Measurements from ENCODE around the gene PHACTR3.

The PHACTR3 gene

DNA sequence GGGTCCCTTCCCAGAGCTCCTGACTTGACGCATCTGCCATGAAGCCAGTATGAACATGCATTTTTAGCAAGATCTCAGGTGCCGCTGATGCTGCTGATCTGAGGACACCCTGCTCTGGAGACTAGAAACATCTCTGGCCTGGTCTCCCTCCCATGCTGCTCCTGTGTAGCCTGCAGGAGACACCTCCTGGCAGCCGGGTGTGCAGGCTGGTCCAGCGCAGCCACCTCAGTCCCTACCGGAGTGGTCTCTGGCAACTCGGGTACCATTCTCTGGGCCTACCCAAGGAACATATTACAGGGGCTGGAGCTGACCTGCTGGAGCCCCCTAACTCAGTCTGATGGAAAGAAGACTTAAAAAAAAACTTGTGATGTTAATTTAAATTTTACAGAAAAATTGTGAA, 20.1 kb downstream of the PHACTR3 start:
- no peak for DNase-seq

DNA sequence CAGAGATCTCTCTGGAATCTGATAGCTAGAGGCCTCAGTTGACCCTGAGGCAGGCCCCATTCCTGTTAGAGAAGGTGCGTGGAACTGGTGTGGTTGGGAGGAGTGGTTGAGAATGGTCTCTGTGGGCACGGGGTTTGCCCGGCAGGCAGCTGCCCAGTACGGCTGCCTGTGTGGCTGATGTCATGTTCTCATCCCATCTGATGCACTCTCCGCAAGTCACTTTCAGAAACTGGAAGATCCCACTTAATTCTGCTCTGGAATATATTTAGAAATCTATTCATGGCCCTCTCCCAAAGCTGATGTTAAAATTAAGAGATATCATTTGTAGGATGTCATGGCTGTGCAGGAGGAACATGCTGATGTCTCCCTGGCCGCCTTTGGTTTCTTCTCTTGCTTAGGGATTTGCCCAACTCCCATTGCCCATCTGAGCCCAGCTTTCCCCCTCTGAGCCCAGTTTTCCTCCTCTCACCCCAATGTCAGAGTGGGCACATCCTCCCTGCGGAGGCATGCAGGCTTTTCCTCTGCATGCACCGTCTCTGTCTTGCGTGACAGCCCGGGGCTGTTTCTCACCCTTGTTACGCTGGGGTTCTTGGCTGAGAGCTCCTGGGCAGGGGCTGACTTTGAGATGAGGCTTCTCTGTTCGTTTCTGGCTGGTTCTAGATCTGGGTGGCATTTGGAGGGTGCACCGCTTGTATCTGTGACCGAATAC, 21.0 kb downstream of the PHACTR3 start:
- DNase-seq = no peak

DNA sequence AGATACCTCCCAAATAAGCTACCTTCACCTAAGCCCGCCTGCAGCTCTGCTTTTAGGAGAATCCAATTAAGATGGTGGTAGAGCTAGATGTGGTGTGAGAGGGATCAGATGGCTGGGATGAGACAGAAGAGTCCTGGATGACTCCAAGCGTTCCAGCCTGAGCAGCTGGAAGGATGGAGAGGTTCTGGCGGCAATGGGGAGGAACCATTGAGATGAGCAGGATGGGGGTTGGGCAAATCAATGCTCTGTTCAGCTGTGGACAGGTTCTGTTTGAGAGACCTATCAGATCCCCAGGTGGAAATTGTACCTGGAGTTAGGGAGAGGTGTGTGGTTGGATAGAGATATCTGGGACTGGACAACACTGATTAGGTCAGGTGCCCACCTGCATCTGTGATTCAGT, 23.0 kb downstream of the PHACTR3 start:
- no peak for DNase-seq

DNA sequence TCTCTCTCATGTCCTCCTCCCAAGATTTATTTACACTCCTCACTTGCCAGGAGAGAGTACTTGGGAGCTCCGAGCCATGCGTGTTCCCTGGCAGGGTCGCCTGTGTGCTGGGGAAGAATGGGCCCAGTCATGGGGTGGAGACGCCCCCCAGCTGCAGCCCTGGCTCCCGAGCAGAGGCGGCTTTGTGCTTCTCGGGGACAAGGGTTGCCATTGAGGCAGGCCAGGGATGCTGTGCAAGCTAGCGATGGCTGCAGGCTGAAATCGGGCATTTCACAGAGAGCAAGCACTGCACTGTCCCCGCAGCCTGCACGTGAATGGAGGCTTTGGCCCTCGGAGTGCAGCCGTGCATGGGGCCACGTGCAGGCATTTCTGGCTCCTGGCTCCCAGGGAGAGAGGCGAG, 23.8 kb downstream of the PHACTR3 start:
- DNase-seq = no peak

DNA sequence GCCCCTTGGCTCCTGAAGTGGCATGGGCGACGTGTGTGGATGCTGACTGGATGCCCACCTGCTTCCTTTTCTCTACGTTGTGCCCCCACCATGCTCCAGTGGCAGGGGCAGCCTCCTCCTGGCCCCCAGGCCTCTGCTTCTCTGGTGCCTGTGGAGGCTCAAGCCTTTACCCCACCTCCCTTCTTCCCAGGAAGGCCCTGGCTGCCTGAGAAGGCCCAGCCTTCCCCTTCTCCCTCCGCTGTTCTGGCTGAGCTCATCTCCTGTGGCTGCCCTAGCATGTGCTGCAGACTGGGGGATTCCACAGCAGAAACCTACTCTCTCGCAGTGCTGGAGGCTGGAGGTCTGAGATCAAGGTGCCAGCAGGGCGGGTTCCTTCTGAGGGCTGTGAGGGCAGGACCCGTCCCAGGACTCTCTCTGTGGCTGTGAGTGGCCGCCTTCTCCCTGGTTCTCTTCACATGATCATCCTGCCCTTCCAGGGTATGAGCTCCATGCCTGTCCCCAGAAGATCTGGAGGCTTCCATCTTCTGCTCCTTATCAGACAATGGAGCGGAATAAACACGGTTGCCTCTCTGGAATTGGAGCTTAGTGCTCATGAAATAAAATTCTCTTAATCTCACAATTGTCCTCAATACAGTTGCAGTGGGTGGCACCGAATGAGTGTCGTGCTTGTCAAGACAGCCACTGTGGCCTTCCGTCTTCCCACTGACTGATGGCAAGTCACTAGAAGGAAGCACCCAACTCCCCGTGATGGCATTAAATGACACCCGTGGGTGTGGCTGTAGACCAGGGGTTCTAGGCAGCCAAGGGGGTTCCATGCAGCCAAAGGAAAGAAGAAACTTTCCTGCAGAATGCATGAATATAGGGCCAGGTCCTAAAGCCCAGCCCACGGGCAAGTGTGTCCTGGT, 25.1 kb downstream of the PHACTR3 start:
- no peak for DNase-seq

DNA sequence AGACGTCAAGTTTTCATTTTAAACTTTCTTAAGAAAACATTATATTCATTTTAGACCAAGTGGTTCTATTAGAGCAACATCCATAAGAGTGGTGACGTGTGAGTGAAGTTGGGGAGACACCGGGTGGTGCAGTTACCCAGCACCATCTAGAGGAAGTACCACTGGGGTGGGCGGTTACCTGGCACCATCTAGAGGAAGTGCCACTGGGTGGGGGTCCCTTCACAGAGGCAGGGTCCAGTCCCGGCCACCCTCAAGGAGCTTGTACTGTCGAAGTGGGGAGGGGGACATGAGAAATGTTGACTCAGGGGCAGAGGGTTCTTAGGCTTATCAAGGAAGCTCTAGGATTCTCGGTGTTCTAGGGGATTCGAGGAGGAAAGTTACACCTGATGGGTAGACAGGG, 26.2 kb downstream of the PHACTR3 start:
- no peak for DNase-seq

DNA sequence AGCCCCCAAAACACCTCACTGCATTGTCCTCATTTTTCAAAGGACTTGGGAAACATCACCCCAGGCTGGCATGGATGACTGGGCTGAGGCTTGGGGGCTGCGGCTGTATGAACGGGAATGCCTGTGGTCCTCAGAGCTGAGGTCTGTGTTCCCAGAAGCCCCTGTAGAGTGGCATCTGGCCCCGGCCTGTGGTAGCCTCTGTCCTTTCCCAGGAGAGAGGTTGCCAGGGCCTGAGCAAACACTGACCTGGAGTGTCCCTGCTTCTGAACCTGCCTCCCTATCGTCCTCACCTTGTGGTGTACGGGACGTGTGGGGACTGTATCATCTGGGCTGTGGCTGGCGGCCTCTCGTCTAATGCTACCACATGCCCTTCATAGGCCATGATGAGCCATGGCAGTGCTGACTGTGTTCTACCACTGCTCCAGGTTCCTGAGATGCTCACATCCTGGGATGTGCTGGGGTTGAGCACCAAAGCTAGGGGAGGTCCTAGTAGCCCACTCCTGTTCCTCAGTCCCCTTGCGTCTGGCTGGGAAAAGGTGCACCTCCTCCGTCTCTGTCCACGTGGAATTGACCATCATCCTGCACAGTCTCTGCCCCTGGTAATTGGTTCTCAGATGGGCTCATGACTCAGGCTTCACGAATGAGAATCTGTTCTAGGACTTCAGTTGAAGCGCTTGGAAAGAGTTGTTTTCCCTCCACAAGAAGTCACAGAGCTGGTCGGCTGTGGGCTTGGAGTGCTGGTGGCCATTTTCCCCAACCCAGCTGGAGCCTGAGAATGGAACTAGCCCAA, 27.6 kb downstream of the PHACTR3 start:
- DNase-seq = no peak

DNA sequence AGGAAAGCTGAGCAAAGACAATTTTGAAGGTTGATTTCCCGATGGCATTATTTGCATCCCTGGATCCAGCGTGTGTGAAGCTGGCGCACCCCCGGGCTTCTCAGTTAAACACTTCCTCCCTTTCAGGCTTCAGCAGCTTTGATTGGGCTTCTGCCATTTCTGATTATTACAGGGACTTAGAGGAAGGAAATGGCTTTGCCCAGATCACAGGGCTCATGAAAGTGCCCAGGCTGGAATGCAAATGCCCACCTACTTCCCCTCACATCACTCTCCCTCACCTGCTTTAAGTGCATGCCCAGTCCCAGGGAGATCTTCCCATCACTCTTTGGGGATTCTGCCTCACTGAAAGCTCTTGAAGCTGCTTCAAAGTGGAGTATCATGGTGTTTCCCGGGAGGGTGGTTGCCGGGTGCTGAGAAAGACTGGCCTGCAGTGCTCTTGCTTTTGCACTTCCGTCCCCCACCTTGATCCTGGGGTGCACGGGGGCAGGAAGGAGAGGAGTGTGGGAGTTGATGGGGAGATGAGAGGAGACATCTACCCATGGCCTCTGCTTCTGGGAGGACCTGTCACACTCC, 28.3 kb downstream of the PHACTR3 start:
- no peak for DNase-seq

DNA sequence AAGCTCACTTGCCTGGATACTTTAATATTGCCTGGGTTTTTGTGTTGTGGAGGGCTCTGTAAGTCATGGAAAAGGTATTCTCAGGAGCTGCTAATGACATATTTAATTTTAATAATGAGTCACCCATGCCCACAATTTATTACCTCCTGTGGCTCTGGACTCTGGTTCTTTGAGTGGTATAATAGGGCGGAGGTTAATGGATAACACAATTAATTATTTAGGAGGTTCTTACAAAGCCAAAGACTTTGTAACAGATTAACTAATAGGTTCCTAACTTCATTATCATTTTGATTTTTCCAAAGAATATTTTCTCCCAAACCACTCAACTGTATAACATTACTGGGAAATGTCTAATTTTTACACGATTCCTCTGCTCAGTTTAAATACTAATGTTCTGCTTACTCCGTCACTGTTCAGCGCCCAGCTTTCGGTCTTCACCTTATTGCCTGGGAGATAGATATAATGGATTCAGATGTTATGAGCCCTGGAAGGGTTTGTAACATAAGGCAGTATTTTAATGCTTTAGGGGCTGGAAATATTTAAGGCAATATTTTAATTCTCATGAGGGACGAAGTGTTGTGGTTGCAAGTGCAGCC, 29.4 kb downstream of the PHACTR3 start:
- DNase-seq = no peak

DNA sequence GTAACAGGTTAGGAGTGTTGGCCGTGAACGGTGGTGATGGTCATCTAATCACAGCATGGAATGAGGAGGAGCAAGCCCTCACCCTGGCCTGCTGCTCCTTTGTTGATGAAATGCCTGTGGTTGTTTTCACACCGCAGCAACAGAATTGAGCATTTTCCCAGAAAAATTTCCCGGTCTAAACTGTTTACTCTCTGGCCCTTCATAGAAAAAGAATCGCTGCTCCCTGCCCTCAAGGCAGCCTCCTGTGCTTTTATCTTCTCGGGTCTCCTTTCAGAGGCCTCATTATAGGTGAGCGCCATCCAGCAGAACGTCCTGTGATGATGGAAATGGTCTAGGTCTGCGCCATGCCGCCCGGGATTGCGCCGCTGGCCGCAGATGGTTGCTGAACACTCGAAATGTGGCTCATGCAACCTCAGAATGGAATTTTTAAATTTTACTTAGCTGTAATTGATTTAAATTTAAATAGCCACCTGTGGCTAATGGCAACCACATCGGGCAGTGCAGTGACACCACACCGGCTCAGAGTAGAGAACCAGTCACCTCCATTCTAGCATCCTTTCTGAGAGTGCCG, 30.2 kb downstream of the PHACTR3 start:
- DNase-seq = no peak

DNA sequence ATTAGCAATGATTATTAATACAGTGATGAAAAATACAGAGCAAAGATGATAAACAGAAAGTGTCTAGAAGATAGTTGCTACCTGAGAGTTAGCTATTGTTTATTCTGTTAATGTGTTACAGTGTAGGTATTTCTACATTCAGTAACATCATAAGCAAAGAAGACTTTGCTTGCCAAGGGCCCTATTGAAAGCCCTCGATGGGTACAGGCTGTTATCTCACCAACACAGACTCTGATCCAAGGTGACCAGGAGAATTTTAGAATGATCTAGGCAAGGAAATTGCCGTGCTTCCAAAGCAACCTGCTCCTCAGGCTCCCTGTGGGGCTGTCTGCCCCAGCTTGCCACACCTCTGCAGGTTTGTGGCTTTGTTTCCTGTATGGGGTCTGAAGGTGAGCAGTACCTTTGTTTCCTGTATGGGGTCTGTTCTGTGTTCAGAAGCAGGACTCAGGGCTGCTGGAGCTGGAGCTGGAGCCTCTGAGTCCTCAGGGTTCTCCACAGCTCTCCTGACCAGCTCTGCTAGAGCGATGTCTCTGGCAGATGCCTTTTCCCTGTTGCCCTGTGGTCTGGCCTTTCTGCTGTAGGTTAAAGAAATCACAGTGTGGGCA, 32.5 kb downstream of the PHACTR3 start:
- DNase-seq = no peak

DNA sequence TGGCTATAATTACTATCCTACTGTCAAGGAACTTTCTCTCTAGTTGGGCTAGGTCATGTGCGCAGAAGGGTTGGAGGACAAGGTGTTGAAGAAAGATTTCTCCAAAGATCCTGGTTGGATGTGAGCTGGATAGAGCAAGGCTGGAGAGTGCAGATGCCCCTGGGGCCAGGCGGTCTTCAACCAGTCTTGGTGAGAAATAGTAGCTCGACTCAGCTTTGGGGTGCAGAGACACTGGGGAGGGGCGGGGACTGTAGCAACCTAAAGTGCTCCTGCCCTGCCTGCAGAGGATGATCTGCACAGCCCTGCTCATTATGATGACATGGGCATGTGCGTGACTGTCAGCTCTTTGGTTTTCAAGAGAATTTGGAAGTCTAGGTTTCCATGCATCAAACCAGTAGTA, 35.9 kb downstream of the PHACTR3 start:
- DNase-seq = no peak

DNA sequence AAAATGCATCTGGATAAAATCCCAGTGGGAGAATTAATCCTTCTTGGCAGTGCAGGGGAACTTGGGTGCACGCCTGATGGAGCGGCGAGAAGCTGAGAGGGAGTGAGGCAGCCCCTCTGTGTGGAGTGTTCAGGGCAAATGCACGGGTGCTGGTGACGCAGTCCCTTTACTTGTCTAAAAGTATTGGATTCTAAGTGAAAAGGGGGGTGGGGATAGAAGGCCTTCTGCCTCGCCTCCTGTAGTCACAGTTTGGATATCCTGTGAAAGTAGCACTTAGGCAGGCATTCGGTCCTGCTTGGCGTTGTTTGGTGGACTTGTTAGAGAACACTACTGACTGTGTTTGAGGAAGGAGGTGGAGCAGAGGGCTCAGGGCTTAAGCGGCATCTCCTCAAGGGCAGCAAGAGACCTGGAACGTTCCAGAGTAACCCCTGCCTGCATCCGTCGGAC, 39.3 kb downstream of the PHACTR3 start:
- DNase-seq = no peak

DNA sequence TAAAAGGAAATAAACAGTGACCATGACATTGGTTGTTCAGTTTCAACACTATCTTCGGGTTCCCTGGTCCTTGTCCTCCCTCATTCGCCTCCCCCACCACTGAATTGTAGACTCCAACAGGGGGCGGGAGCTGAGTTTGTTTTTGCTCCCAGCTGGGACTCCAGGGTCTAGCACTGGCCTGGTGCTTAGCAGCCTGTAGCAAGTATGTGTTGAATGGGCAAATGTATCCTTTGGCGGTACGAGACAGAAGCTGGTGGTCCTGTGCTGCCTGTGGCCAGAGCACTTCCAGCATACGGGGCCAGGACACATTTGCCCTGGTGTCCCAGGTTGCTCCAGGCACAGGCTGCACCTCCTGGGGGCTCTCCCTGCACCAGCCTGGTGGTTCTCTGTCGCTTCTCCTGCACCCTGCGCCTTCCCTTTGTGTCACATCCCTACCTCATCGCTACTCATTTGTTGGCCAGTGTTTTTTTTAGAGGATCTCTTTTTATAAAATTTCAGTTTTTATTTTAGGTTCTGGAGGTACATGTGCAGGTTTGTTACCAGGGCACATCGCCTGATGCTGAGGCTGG, 40.1 kb downstream of the PHACTR3 start:
- DNase-seq = no peak

DNA sequence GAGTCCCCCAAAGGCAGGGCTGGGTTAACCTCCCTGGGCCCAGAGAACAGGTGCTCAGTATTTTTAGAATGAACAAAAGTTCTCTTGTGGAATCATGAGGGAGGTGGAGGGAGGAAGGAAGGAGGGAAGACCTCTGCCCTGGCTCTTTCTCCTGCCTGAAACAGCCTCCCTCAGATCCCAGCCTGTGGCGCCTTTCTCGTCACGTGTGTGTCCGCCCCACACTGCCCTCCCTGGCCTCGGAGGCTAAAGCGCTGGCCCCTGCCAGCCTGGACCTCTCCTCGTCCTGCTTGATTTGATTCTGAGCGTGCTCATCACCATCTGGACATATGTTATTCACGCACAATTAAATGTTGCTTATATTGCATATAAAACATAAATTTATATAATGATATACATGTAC, 40.9 kb downstream of the PHACTR3 start:
- DNase-seq = no peak

DNA sequence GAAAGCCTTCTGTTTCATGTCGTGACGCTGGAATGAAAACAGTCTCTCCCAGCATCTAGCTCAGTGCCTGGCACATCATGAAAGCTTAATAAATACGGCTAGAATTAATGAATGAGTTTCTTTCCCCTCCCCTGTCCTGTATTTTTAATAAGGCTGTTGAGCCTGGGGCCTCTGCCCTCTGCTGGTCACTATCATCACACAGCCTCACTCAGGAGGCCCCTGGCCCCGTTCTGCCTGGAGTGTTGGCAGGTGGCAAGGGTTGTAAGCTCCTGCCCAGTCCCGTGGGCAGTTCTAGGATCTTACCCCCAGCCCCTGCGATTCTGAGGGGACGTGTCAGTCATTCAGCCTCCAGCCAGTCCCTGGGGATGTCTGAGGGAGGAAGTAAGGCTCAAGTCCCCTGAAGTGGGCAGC, 41.4 kb downstream of the PHACTR3 start:
- no peak for DNase-seq

DNA sequence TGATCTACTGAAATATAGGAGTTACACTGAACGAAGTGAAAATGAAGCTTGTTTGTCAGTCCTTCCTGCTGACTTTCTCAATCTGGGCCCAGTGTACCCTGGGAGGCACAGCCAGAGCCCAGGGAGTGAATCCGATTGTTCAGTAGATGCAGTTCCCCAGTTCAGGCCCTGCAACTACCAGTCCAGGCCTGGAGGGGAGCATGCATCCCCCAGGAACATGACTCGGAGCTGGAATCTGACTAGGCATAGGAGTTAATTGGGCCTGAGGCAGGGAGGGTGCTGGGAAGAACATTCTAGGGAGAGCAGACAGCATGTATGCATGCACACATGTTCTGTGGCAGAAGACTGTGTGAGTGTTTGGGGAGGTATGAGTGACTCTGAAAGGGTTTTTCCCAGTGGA, 42.1 kb downstream of the PHACTR3 start:
- no peak for DNase-seq

DNA sequence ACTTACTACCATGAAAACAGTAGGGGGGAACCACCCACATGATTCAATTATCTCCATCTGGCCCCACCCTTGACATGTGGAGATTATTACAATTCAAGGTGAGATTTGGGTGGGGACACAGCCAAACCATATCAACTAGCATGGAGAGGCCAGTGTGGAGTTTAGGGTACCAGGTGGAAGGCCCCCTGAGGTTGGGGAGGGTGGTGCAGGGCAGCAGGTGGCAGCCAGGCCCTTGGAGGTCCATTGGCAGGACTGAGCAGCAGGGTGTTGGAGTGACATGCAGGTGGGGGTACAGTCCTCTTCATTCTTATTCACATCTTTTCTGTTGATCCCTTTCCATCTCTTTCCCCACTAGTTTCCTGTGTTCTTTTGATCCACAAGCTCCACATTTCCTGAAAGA, 42.9 kb downstream of the PHACTR3 start:
- DNase-seq = no peak

DNA sequence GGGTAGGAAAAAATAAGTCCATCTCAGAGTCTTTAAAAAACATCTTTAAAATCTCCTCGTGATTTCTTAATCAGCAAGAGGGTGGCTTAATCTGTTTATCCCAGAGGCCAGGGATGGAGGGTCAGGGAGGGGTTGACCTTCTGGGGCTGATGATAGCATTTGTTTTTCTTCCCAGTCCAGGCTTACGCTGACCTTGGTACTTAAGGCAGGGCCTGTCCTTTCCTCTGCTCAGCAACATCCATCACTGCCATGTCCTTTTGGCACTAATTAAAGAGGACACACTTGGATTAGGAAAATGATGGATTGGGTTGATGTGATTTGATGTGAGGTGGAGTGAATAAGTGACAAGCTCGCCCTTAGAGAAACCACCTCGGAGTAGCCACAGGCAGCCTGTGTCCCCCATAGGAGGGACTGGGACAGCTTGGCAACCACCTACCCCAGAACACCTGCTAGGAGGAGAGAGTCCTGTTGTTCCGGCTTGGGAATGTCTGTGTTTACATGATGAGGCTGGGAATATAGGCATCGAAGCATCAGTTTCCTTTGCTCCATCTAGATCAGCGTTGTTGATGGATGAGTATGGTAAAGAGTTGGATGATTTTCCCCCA, 44.2 kb downstream of the PHACTR3 start:
- DNase-seq = no peak

DNA sequence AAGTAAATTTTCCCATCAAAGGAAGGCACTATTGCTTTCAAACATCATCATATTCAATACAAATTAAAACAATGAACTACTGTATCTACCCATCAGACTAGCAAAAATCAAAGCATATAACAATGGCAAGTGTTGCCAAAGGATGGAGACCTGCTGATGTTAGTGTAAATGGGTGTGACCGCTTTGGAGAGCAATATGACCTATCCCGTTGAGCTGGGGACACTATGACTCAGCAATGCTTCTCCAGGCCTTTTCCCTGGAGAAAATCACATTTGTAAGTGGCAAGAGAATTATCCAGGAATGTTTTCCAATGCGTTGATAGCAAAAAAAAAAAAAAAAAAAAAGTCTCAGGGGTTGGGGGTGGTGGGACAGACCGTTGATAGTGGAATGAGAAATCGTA, 46.1 kb downstream of the PHACTR3 start:
- DNase-seq = no peak

DNA sequence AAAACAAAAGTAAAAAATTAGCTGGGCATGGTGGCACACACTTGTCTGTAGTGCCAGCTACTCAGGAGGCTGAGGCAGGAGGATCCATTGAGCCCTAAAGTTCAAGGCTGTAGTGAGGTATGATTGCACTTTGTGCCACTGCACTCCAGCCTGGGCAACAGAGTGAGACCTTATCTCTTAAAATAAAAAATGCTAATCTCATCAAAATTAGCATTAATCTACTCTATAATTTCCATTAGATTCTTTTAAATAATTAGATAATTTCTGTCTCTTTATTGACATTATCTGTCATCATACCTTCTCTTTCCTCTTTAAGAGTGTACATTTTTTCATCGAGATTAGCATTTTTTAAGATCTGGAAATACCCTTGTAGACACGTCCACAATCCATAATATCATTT, 48.0 kb downstream of the PHACTR3 start:
- DNase-seq = no peak
